B cell (primary cell): ENCODE data around the gene MYH10. TPM values are rescaled to one million over a fixed set of nuclear protein-coding genes. Genes with fewer than 3 reads are reported as not detected.

Experiments
- ATAC-seq: fragments of 200-7000 bp; cut with Tn5 transposase; one replicate; pipeline ENCODE4 v1.10.0; 2021; ENCODE audit warnings: low read depth, mild to moderate bottlenecking, moderate number of reproducible peaks, moderate library complexity
- CTCF ChIA-PET: fragments of 350-600 bp; sonication (Branson Sonifier 250); formaldehyde crosslinking; loops from one replicate; lab custom pipeline; 2021; ENCODE audit warnings: antibody characterized with exemption, inconsistent platforms; lab: Charles Lee
- POLR2A ChIA-PET: fragments of 350-600 bp; sonication (Branson Sonifier 250); formaldehyde crosslinking; loops from one replicate; lab custom pipeline; 2021; ENCODE audit warnings: antibody characterized with exemption; lab: Charles Lee
- DNase-seq: peaks from one replicate; pipeline ENCODE4 v3.0.0; 2013
- H2AFZ ChIP-seq: 2 replicates; pipeline ENCODE4 v1.6.1; 2012; ENCODE audit warnings: mild to moderate bottlenecking, low read depth, low read length; ENCODE audit not compliant: insufficient read depth, poor library complexity, severe bottlenecking
- H3K27ac ChIP-seq, 2 donors: 1 replicate in 1 of 2; 2 replicates in 1 of 2; pipeline ENCODE4 v1.5.1; 2012 to 2013; ENCODE audit warnings: low read length in 2 of 2, mild to moderate bottlenecking in 2 of 2, moderate library complexity in 1 of 2
- H3K27me3 ChIP-seq, 4 experiments: fragments of 200-600 bp in 1 of 4; sonication (generic) in 1 of 4; replicated peaks in 1 of 4; 1 replicate in 2 of 4; 2 replicates in 2 of 4; pipeline versions ENCODE4 v1.6.1 to v1.7.0; 2013 to 2016; ENCODE audit warnings: low read length in 3 of 4, mild to moderate bottlenecking in 2 of 4, mixed read lengths in 1 of 4, moderate library complexity in 1 of 4; ENCODE audit not compliant: insufficient read depth in 4 of 4, control insufficient read depth in 3 of 4; ENCODE audit errors: control extremely low read depth in 1 of 4
- H3K36me3 ChIP-seq, 2 experiments: replicated peaks in 1 of 2; 1 replicate in 1 of 2; 2 replicates in 1 of 2; pipeline versions ENCODE4 v1.6.1 to v1.7.1; 2013; ENCODE audit warnings: low read length in 1 of 2; ENCODE audit not compliant: insufficient read depth in 2 of 2, control insufficient read depth in 1 of 2; ENCODE audit errors: control extremely low read depth in 1 of 2, extremely low read depth in 1 of 2
- H3K4me1 ChIP-seq, 2 donors: fragments of 200-600 bp in 1 of 2; sonication (generic) in 1 of 2; 1 replicate in 1 of 2; 2 replicates in 1 of 2; pipeline versions ENCODE4 v1.5.1 to v1.6.1; 2013 to 2017; ENCODE audit warnings: low read length in 2 of 2; ENCODE audit not compliant: control insufficient read depth in 2 of 2, insufficient read depth in 2 of 2
- H3K4me2 ChIP-seq: replicated peaks from 2 replicates; pipeline ENCODE3; 2012; ENCODE audit warnings: mild to moderate bottlenecking, low read depth, low read length; ENCODE audit not compliant: poor library complexity, severe bottlenecking
- H3K4me3 ChIP-seq, 5 experiments: fragments of 200-600 bp in 1 of 5; sonication (generic) in 1 of 5; 1 replicate in 3 of 5; 2 replicates in 2 of 5; pipeline versions ENCODE4 v1.5.1 to v1.7.0; 2011 to 2016; ENCODE audit warnings: low read length in 4 of 5, mild to moderate bottlenecking in 4 of 5, low read depth in 2 of 5, control low read depth in 1 of 5, moderate library complexity in 1 of 5; ENCODE audit not compliant: insufficient read depth in 1 of 5; ENCODE audit errors: control extremely low read depth in 1 of 5, extremely low read depth in 1 of 5
- H3K79me2 ChIP-seq: fragments of 200-600 bp; sonication (generic); one replicate; pipeline ENCODE4 v1.6.0; 2016; ENCODE audit warnings: low read length; ENCODE audit not compliant: control insufficient read depth, insufficient read depth
- H3K9ac ChIP-seq: fragments of 200-600 bp; sonication (generic); 2 replicates; pipeline ENCODE4 v1.6.1; 2017; ENCODE audit warnings: mild to moderate bottlenecking, low read length, moderate library complexity
- H3K9me3 ChIP-seq, 3 donors: one replicate each; pipeline versions ENCODE4 v1.6.1 to v1.7.1; 2013; ENCODE audit warnings: low read length in 2 of 3; ENCODE audit not compliant: control insufficient read depth in 2 of 3, insufficient read depth in 1 of 3; ENCODE audit errors: control extremely low read depth in 1 of 3
- H4K20me1 ChIP-seq: 2 replicates; pipeline ENCODE4 v1.6.0; 2012; ENCODE audit warnings: mild to moderate bottlenecking, low read length; ENCODE audit not compliant: insufficient read depth, control insufficient read depth, poor library complexity, severe bottlenecking
- H3K27ac Mint-ChIP-seq: one replicate; pipeline ENCODE4 v1.8.0; 2021; ENCODE audit warnings: mixed read lengths
- H3K27me3 Mint-ChIP-seq: one replicate; pipeline ENCODE4 v1.8.0; 2021; ENCODE audit warnings: mixed read lengths
- H3K4me1 Mint-ChIP-seq: one replicate; pipeline ENCODE4 v1.8.0; 2021; ENCODE audit warnings: mixed read lengths
- H3K4me3 Mint-ChIP-seq: one replicate; pipeline ENCODE4 v1.8.0; 2021; ENCODE audit warnings: mixed read lengths
- H3K9me3 Mint-ChIP-seq: one replicate; pipeline ENCODE4 v1.8.0; 2022; ENCODE audit warnings: mixed read lengths; ENCODE audit not compliant: insufficient read depth
- CTCF ChIP-seq: fragments of 200-600 bp; IDR thresholded peaks from one replicate; pipeline ENCODE4 v1.8.0; 2022; ENCODE audit warnings: antibody characterized with exemption, mild to moderate bottlenecking
- EZH2 ChIP-seq: IDR thresholded peaks from 2 replicates; pipeline ENCODE4 v1.6.1; 2012; ENCODE audit warnings: borderline replicate concordance, low read depth, mild to moderate bottlenecking, moderate library complexity, low read length; ENCODE audit not compliant: insufficient read depth, poor library complexity, severe bottlenecking
- WGBS: methylation state at CpG from one replicate; pipeline ENCODE4 v1.1.5; 2013; ENCODE audit warnings: missing lambda C conversion rate; ENCODE audit not compliant: insufficient coverage; 5-methylcytosine and 5-hydroxymethylcytosine counted together
- intact Hi-C: fragments of 100-400 bp; cut with micrococcal nuclease; formaldehyde crosslinking; loops from one replicate; pipeline ENCODE4 v1.10.0; 2022
- polyA plus RNA-seq: library from polyadenylated mRNA; depleted of rRNA; stranded (reverse); fragments of >200 nt; gene quantifications from 2 replicates; pipeline ENCODE4 v1.2.3, GENCODE V29; 2012
- total RNA-seq, 2 donors: library from RNA; stranded (reverse); fragments of 120-200 nt in 1 of 2; gene quantifications; 1 replicate in 1 of 2; 2 replicates in 1 of 2; pipeline versions ENCODE4 v1.2.3 to v1.2.4, GENCODE V29; 2013 to 2022

The MYH10 gene
- total and polyA plus RNA-seq, 2 donors (not counting 1 experiment from before 2014, with no cell fraction given) = 0.04 to 1.7 TPM

- no peak overlapping the region for H3K4me3 ChIP-seq
- ATAC-seq (no peak), DNase-seq (no peak)
- H3K4me1 Mint-ChIP-seq = no peaks in the 10 kb centered on the region
- WGBS = 98% methylated on average over 6 of the region's 8 CpGs
- no peaks in the 10 kb centered on the region for H3K79me2 ChIP-seq
- H3K36me3 ChIP-seq = peaks cover 2 to 70% of the 10 kb centered on the region in 2 experiments
- H4K20me1 ChIP-seq = peaks cover 7% of the 10 kb centered on the region
- no peak overlapping the region for H3K4me3 Mint-ChIP-seq
- POLR2A ChIA-PET = no interaction called here
- CTCF ChIA-PET = interaction anchor here (1.5 kb wide), 1 partner anchor 10 kb away, joined by 4 read pairs; no protein-coding TSS in a partner anchor
- H3K9me3 Mint-ChIP-seq = no peaks in the 10 kb centered on the region
- H3K27ac ChIP-seq = no peak overlapping the region
- H3K27me3 Mint-ChIP-seq = no peaks in the 10 kb centered on the region
- H3K27ac Mint-ChIP-seq = no peak overlapping the region
- intact Hi-C loops = no loop called here
- TF ChIP-seq CTCF (no peak), EZH2 (no peak)
- H3K9ac ChIP-seq = no peak overlapping the region
- no peak overlapping the region for H2AFZ ChIP-seq
- no peaks in the 10 kb centered on the region for H3K4me1 ChIP-seq
- H3K4me2 ChIP-seq = no peak overlapping the region
- no peaks in the 10 kb centered on the region for H3K27me3 ChIP-seq
- H3K9me3 ChIP-seq = no peaks in the 10 kb centered on the region
Measured at GRCh38 chr17:8472663-8473062, 157.9 kb downstream of the MYH10 start.

- Mint-ChIP-seq H3K4me3 (no peak overlapping the region), H3K4me1 (no peaks in the 10 kb centered on the region), H3K27me3 (no peaks in the 10 kb centered on the region), H3K9me3 (no peaks in the 10 kb centered on the region), H3K27ac (no peak overlapping the region)
- Histone ChIP-seq H3K27me3 (no peaks in the 10 kb centered on the region), H3K27ac (no peak overlapping the region), H3K79me2 (no peaks in the 10 kb centered on the region), H3K9ac (no peak overlapping the region), H2AFZ (no peak overlapping the region), H4K20me1 (peaks cover 28% of the 10 kb centered on the region), H3K4me1 (no peaks in the 10 kb centered on the region), H3K36me3 (peaks cover 2 to 75% of the 10 kb centered on the region in 2 experiments), H3K4me2 (no peak overlapping the region), H3K4me3 (no peak overlapping the region), H3K9me3 (no peaks in the 10 kb centered on the region)
- CTCF ChIA-PET = no interaction called here
- ATAC-seq (no peak), DNase-seq (no peak)
- intact Hi-C loops = no loop called here
- POLR2A ChIA-PET = no interaction called here
- 96% methylated on average over 20 of the region's 20 CpGs for WGBS
- TF ChIP-seq CTCF (no peak), EZH2 (no peak)
Measured at GRCh38 chr17:8470447-8471047, 160.0 kb downstream of the MYH10 start.
